ENCODE results near the gene CAMLG. TPM values are rescaled to one million over a fixed set of nuclear protein-coding genes. Genes with fewer than 3 reads are reported as not detected.

Gene CAMLG
- total and polyA plus RNA-seq, 9 of the 15 experiments (the other 6 are each of a cell fraction or from before 2014, with no cell fraction given) = 11.3 to 22.0 (median 16.3) TPM

- peak; percentile 96 for TF ChIP-seq ZBTB40 (IDR thresholded peaks at IDR 0.05)
- no peak for TF ChIP-seq ZBTB40 (CRISPR knock-in tag; IDR thresholded peaks at IDR 0.05)
- no peak for TF ChIP-seq ZKSCAN3 (CRISPR knock-in tag; IDR thresholded peaks at IDR 0.05)
- TF ChIP-seq ZNF12 (CRISPR knock-in tag; IDR thresholded peaks at IDR 0.05) = peak; percentile 82; the same call in 1 of the 2 replicates
- peak; percentile 38 for TF ChIP-seq RBM22 (IDR thresholded peaks at IDR 0.05; ENCODE audit: low read depth, low read length, poor library complexity, severe bottlenecking)
- TF ChIP-seq, protein P1, sequence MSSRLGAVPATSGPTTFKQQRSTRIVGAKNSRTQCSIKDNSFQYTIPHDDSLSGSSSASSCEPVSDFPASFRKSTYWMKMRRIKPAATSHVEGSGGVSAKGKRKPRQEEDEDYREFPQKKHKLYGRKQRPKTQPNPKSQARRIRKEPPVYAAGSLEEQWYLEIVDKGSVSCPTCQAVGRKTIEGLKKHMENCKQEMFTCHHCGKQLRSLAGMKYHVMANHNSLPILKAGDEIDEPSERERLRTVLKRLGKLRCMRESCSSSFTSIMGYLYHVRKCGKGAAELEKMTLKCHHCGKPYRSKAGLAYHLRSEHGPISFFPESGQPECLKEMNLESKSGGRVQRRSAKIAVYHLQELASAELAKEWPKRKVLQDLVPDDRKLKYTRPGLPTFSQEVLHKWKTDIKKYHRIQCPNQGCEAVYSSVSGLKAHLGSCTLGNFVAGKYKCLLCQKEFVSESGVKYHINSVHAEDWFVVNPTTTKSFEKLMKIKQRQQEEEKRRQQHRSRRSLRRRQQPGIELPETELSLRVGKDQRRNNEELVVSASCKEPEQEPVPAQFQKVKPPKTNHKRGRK (tag; IDR thresholded peaks at IDR 0.05) = no peak
- TF ChIP-seq PCBP1 (IDR thresholded peaks at IDR 0.05; ENCODE audit: low read depth, low read length, poor library complexity, severe bottlenecking) = no peak
- no peak for TF ChIP-seq SRSF7 (optimal IDR thresholded peaks at IDR 0.05; ENCODE audit: low read depth, low read length)
- TF ChIP-seq ZFP91 (CRISPR knock-in tag; IDR thresholded peaks at IDR 0.05) = no peak
- TF ChIP-seq NR2F6 (CRISPR knock-in tag; IDR thresholded peaks at IDR 0.05) = no peak
- TF ChIP-seq IRF2 (CRISPR knock-in tag; IDR thresholded peaks at IDR 0.05) = no peak
- peak; percentile 73; the same call in 1 of the 2 replicates for TF ChIP-seq NR1H2 (CRISPR knock-in tag; IDR thresholded peaks at IDR 0.05)
- TF ChIP-seq MTA1 (IDR thresholded peaks at IDR 0.05; ENCODE audit: borderline replicate concordance) = no peak
- TF ChIP-seq USF1 (CRISPR knock-in tag; IDR thresholded peaks at IDR 0.05) = peak; percentile 39; the same call in 1 of the 2 replicates
These were observed 20.4 kb downstream of the CAMLG start, which contains the start of gene DDX46 (continued) for GRCh38 chr5:134758504-134759341.

Measured in K562 (cell line).